Activated naive CD4-positive, alpha-beta T cell treated with anti-CD3 and anti-CD28 coated beads for 36 hours (primary cell): ENCODE results near the gene OR10C1. TPM values are rescaled to one million over a fixed set of nuclear protein-coding genes. Genes with fewer than 3 reads are reported as not detected.

Experiments used
- CTCF ChIA-PET: fragments of 350-600 bp; sonication (Branson Sonifier 250); formaldehyde crosslinking; loops from one replicate; lab custom pipeline; 2021; ENCODE audit warnings: antibody characterized with exemption; lab: Charles Lee
- DNase-seq: peaks from one replicate; pipeline ENCODE4 v3.0.0-alpha.2; 2020
- H3K27ac Mint-ChIP-seq: one replicate; pipeline ENCODE4 v1.8.0; 2021; ENCODE audit warnings: mild to moderate bottlenecking, mixed read lengths
- H3K27me3 Mint-ChIP-seq: one replicate; pipeline ENCODE4 v1.8.0; 2021; ENCODE audit warnings: low read depth, mixed read lengths
- H3K36me3 Mint-ChIP-seq: one replicate; pipeline ENCODE4 v1.8.0; 2021; ENCODE audit warnings: low read depth, mixed read lengths
- H3K4me1 Mint-ChIP-seq: one replicate; pipeline ENCODE4 v1.8.0; 2021; ENCODE audit warnings: low read depth, mixed read lengths
- H3K4me3 Mint-ChIP-seq: one replicate; pipeline ENCODE4 v1.8.0; 2021; ENCODE audit warnings: mild to moderate bottlenecking, moderate library complexity, mixed read lengths
- H3K9me3 Mint-ChIP-seq: one replicate; pipeline ENCODE4 v1.8.0; 2021; ENCODE audit warnings: mixed read lengths
- intact Hi-C: fragments of 100-400 bp; cut with micrococcal nuclease; formaldehyde crosslinking; loops from one replicate; pipeline ENCODE4 v1.15.1; 2023
- total RNA-seq, 2 experiments: library from RNA; stranded (reverse); gene quantifications; one replicate each; pipeline ENCODE4 v1.2.3, GENCODE V29; 2021

Gene OR10C1
- total RNA-seq, 2 experiments from 2014 or later: not detected

DNA sequence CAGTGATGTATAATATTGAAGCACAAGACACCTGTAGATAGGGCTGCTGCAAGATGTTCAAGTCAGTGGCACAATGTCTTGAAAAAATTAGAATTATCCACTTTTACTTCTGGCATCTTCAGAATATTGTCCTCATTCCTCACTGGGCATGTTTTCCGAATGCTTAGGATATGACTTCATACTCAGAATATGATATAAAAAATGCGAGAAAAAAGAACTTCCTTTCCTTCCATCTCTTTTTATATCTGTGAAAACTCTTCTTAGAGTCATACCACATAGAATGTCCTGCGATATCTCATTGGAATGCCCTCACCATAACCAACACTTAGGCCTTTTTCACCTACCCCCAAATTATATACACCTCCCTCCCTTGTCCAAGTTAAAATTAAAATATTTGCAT is 44.1 kb downstream of the OR10C1 start:
- H3K27me3 Mint-ChIP-seq: peaks cover 9% of the 10 kb centered on the region
- H3K27ac Mint-ChIP-seq: no peak overlapping the region
- intact Hi-C loops: no loop called here
- no peak for DNase-seq
- peaks cover 1% of the 10 kb centered on the region for H3K9me3 Mint-ChIP-seq
- H3K36me3 Mint-ChIP-seq: no peaks in the 10 kb centered on the region
- CTCF ChIA-PET: no interaction called here
- no peaks in the 10 kb centered on the region for H3K4me1 Mint-ChIP-seq
- no peak overlapping the region for H3K4me3 Mint-ChIP-seq

DNA sequence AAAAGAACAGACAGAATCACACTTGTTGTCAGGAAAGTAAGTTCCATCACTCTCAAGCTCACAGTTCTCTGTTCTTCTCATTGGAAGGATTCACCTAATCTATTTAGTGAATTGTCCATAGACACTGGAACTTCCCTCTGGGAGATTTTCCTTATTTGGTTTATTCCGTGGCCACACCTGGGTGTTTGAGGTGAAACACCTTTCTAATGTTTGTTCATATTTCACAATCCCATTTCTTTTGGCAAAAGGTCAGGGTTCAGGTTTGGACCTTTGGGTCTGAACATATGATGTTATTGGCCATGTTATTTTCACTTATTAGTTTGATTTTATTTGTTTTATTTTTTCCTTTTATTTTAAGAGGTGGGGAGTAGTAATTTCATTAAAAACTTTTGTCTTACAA is 44.6 kb downstream of the OR10C1 start:
- intact Hi-C loops: no loop called here
- CTCF ChIA-PET: no interaction called here

DNA sequence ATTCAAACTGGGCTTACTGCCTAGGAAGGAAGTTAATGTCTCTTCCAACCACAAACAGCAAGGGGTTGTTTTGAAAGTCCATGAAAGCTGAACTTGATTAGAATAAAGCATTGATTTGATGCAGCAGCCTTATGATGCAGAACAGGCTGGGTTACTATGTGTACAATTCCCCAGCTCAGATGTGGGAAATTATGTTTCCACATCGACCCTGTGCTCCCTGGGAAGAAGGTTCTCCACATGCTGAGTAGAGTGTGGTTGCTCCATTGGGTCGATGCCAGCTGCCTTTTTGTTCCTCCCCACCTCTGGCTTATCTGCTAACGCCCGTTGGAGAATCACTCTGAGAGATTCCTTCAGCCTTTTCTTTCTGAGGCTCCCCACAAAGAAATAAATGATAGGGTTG is 47.5 kb downstream of the OR10C1 start:
- H3K4me3 Mint-ChIP-seq: no peak overlapping the region
- intact Hi-C loops: no loop called here
- peaks cover 1% of the 10 kb centered on the region for H3K9me3 Mint-ChIP-seq
- H3K36me3 Mint-ChIP-seq: no peaks in the 10 kb centered on the region
- peaks cover 12% of the 10 kb centered on the region for H3K27me3 Mint-ChIP-seq
- DNase-seq: no peak
- no peak overlapping the region for H3K27ac Mint-ChIP-seq
- CTCF ChIA-PET: no interaction called here
- no peaks in the 10 kb centered on the region for H3K4me1 Mint-ChIP-seq

More for the DNA sequence above, 44.6 kb downstream of the OR10C1 start:
- no peaks in the 10 kb centered on the region for H3K36me3 Mint-ChIP-seq
- no peak for DNase-seq
- no peaks in the 10 kb centered on the region for H3K4me1 Mint-ChIP-seq
- no peak overlapping the region for H3K4me3 Mint-ChIP-seq
- H3K9me3 Mint-ChIP-seq: peaks cover 1% of the 10 kb centered on the region
- no peak overlapping the region for H3K27ac Mint-ChIP-seq
- peaks cover 9% of the 10 kb centered on the region for H3K27me3 Mint-ChIP-seq

DNA sequence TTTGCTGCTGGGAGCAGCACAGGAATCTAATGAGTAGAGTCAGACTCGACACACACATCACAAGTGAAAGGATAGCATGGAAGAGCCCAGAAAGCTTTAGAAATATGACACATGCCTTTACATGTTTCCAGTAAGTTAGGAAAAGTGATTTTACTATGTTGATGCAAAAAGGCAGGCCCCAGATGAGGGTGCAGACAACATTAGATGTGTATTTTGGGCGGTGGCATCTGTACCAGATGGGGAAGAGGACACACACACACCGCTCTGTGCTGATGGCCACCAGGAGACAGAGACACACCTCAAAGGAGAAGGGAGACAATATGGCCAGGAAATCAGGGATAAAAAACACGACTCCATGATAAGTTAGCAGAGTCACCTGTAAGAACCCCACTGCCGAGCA is 48.0 kb downstream of the OR10C1 start:
- Mint-ChIP-seq H3K36me3 (no peaks in the 10 kb centered on the region), H3K9me3 (no peaks in the 10 kb centered on the region), H3K4me3 (no peak overlapping the region), H3K27ac (no peak overlapping the region), H3K4me1 (no peaks in the 10 kb centered on the region), H3K27me3 (peaks cover 12% of the 10 kb centered on the region)
- DNase-seq: no peak
- intact Hi-C loops: no loop called here
- CTCF ChIA-PET: no interaction called here

DNA sequence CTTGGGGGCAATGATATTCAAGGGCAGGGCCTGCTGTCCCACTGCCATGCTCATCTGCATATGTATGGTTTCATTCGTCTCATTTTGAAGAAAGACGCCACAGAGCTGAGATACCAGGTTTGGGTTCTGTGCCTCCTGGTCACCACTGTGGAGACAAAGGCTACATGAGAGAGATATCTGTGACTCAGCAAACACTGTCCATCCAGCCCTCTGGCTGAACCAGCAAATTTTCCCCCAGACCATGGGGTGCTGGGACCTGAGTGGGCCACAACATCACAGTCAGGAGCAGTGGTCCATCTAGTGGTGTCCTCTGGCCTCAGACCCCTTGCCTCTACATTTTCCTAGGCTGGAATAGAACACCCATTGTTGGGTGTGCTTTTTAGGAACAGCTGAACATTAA is 48.6 kb downstream of the OR10C1 start, which contains the start of gene MAS1L:
MAS1L (minus strand) TSS at position 297 of the 400 bp plus-strand sequence; CDS start at position 243, 54 bp downstream.
- Mint-ChIP-seq H3K36me3 (no peaks in the 10 kb centered on the region), H3K27ac (no peak within 1 kb of the TSS), H3K27me3 (peaks cover 8% of the 10 kb centered on the region), H3K9me3 (no peaks in the 10 kb centered on the region), H3K4me1 (no peaks in the 10 kb centered on the region), H3K4me3 (no peak within 1 kb of the TSS)
- DNase-seq: no peak
- intact Hi-C loops: no loop called here
- CTCF ChIA-PET: no interaction called here

DNA sequence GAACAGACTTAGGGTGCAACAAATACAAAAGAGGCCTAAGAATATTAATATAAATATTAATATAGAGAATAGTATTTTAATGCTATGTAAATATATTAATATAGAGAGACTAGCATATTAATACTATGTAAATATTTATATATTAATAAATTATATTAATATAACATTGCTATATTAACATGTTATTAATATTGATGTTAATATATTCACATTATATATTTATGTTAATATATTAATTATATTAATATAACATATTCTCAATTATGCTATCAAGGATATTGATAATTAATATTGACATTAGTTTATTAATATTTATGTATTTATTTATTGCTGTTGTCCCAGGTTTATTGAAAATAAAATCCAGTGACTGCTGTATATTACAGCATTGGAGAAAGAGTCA is 49.8 kb downstream of the OR10C1 start:
- CTCF ChIA-PET: no interaction called here
- no peak for DNase-seq
- intact Hi-C loops: no loop called here
- no peak overlapping the region for H3K27ac Mint-ChIP-seq
- no peak overlapping the region for H3K4me3 Mint-ChIP-seq
- no peaks in the 10 kb centered on the region for H3K4me1 Mint-ChIP-seq
- peaks cover 8% of the 10 kb centered on the region for H3K27me3 Mint-ChIP-seq
- no peaks in the 10 kb centered on the region for H3K36me3 Mint-ChIP-seq
- no peaks in the 10 kb centered on the region for H3K9me3 Mint-ChIP-seq

DNA sequence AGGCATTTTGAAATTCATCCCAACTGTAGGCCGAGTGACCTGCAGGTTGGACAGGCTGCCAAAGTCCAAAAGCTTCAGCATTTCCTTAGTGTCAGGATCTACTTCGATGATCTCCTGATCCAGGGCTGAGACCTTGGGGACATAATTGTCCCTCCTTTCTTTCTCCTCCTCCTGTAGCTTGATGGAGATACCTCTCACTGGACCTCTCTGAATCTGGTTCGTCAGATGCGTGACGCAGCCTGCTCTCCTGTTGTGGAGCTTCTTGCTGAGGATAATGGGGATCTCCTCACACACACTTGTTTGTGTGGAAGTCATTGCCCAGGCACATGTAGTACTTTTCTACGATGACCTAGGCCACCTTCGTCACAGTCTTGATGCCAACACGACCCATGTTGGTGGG is 50.2 kb downstream of the OR10C1 start:
- no peak overlapping the region for H3K4me3 Mint-ChIP-seq

DNA sequence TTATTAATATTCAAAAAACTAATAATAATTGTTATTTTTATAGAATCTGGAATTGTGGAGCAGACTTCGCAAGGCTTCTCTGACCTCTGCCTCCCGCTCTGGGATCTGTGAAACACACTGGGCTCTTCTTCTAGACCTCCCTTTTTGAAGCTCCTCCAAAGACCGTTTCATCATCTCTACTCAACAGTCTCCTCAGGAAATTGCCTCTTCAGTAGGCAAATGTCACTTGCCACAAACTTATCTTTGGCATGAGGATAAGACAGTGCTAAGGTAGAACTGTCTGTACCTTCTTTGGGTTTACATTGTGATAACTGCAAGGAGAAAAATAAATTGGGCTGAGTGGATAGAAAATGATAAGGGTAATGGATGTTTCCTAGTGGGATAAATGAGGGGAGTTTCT is 50.9 kb downstream of the OR10C1 start:
- no peak for DNase-seq
- intact Hi-C loops: no loop called here
- no peak overlapping the region for H3K4me3 Mint-ChIP-seq
- no peaks in the 10 kb centered on the region for H3K36me3 Mint-ChIP-seq
- H3K4me1 Mint-ChIP-seq: no peaks in the 10 kb centered on the region
- peaks cover 8% of the 10 kb centered on the region for H3K27me3 Mint-ChIP-seq
- no peaks in the 10 kb centered on the region for H3K9me3 Mint-ChIP-seq
- H3K27ac Mint-ChIP-seq: no peak overlapping the region
- CTCF ChIA-PET: no interaction called here

More for the DNA sequence above, 50.2 kb downstream of the OR10C1 start:
- H3K27me3 Mint-ChIP-seq: peaks cover 8% of the 10 kb centered on the region
- no peaks in the 10 kb centered on the region for H3K4me1 Mint-ChIP-seq
- CTCF ChIA-PET: no interaction called here
- H3K36me3 Mint-ChIP-seq: no peaks in the 10 kb centered on the region
- no peak for DNase-seq
- no peaks in the 10 kb centered on the region for H3K9me3 Mint-ChIP-seq
- H3K27ac Mint-ChIP-seq: no peak overlapping the region
- intact Hi-C loops: no loop called here

DNA sequence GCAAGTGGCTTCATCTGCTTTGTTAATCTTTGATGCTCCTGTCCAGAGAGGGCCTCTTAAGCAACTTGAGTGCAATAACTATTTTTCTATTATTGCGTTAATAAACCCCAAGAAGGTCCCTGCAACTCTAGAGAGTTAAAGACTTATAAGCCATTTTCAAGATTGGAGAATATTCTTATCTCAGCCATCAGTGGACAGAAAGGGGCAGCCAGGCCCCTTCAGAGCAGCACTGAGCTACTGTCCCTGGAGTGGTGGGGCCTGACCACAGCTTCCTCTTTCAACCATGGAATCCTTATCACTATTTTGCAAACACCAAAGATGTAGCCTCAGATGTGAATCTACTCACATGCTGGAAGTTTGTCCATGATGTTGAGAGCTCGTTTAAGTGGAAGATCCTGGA is 51.4 kb downstream of the OR10C1 start:
- DNase-seq: no peak
- Mint-ChIP-seq H3K4me3 (no peak overlapping the region), H3K27me3 (peaks cover 8% of the 10 kb centered on the region), H3K27ac (no peak overlapping the region), H3K4me1 (no peaks in the 10 kb centered on the region), H3K9me3 (no peaks in the 10 kb centered on the region), H3K36me3 (no peaks in the 10 kb centered on the region)
- intact Hi-C loops: no loop called here
- CTCF ChIA-PET: interaction anchor here (0.6 kb wide), 1 partner anchor 165 kb away, joined by 3 read pairs; no protein-coding TSS in a partner anchor

Other genes starting within 250 kb of the OR10C1 start
- gene OR14J1, start 137.6 kb upstream of the OR10C1 start, total RNA-seq: not detected
- gene OR5V1, start 70.4 kb upstream of the OR10C1 start, total RNA-seq: not detected
- gene OR12D3, start 64.0 kb upstream of the OR10C1 start, total RNA-seq: not detected
- gene OR12D2, start 43.7 kb upstream of the OR10C1 start, total RNA-seq: not detected
- gene OR12D1, start 24.4 kb upstream of the OR10C1 start, total RNA-seq: not detected
- gene OR11A1, start 17.8 kb downstream of the OR10C1 start, total RNA-seq: not detected
- gene OR2H1, start 17.8 kb downstream of the OR10C1 start, total RNA-seq: not detected
- not detected for gene MAS1L, start 48.6 kb downstream of the OR10C1 start, total RNA-seq
- under 1 TPM in 1 of 2 experiments, not detected in 1; 0.31 TPM for gene UBD, start 120.4 kb downstream of the OR10C1 start, total RNA-seq
- gene OR2H2, start 145.8 kb downstream of the OR10C1 start, total RNA-seq: not detected
- 10 to 100 TPM in 1 of 2 experiments, 1 to 10 TPM in 1; 8.0 to 11.2 TPM for gene GABBR1, start 193.9 kb downstream of the OR10C1 start, total RNA-seq
- gene MOG, start 217.8 kb downstream of the OR10C1 start, total RNA-seq: not detected
- gene ZFP57, start 241.8 kb downstream of the OR10C1 start, total RNA-seq: not detected